Left cardiac atrium (tissue), 4 donors: Measurements from ENCODE around the gene TBC1D5. TPM values are rescaled to one million over a fixed set of nuclear protein-coding genes. Genes with fewer than 3 reads are reported as not detected.

Experiments
- ATAC-seq, 2 donors: fragments of 200-7000 bp; cut with Tn5 transposase; one replicate each; pipeline ENCODE4 v1.9.1; 2020; ENCODE audit warnings: mild to moderate bottlenecking in 2 of 2, moderate library complexity in 2 of 2
- DNase-seq: peaks from one replicate; pipeline ENCODE4 v3.0.0-alpha.2; 2020
- intact Hi-C, 2 donors: fragments of 100-400 bp; cut with DNase I; formaldehyde crosslinking; loops; one replicate each; pipeline versions ENCODE4 v1.14.1 to v1.15.1; 2022 to 2023
- total RNA-seq, 2 donors: library from RNA; stranded (reverse); fragmentation: NEBNext Ultra II Directional; extraction: Animal tissue kit (Norgen Biotek cat#: 25700); gene quantifications; one replicate each; pipeline ENCODE4 v1.2.1, GENCODE V29; 2021
- donor health status: DM: no; HTN: yes; CAD: no.
- donor health status: DM: no; HTN: yes; CAD: no; lungs with severe emphysema.
- donor health status: DM: yes; HTN: yes; CAD: no.
- donor health status: Dilated cardiomyopathy.

Gene TBC1D5
- total RNA-seq, 2 donors from 2014 or later: 33.2 to 38.7 TPM

DNA sequence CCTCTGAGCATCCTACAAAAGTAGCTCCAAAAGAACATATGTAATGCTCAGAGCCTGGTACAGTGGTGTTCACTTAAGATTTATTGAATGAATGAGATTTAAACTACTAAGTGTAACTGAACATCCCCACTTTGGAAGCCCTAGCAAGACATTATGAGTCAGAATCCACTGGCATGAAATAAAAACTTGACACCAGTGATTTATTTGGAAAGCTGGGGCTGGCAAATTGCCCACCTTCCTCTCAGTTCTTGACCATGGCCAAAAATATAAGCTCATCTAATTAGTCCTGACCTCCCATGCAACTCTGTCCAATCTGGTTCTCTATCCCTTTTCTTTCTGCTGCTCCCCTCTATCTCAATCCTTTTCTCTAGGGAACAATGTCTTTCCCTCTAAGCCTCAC lies 439.7 kb downstream of the TBC1D5 start:
- ATAC-seq: peak; percentile 27 to 81
- DNase-seq: peak; percentile 74
- intact Hi-C loops: no loop called here

DNA sequence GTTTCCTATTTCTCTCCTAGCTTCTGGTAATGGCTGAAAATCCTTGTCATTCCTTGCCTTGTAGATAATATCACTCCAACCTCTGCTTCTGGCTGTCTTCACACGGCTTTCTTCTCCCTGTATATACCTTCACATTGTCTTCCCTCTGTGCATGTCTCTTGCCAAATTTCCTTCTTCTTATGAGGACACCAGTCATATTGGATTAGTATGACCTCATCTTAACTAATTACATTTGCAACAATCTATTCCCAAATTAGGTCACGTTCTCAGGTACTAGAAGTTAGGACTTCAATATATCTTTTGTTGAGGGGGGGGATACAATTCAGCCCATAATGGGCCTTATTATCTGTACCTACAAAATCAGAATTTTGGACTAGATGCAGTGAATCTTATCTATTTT lies 440.3 kb downstream of the TBC1D5 start:
- ATAC-seq (no peak), DNase-seq (no peak)
- intact Hi-C loops: no loop called here

DNA sequence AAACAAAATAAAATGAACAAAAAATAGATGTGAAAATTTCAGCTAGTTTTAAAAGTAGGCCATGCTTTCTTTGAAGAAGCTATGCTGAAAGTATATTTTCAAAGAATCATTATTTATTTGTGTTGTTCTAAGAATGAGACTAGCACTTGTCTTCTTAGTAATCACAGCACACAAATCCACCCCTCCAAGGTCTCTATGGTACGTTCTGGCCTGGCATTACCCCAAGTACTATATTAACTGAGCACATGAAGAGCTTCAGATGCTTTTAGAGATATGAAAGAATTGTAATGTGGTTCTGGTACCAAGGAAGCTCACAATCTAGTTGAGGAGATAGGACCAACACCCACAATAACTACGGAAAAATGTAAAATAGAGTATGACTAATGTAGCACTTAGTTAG lies 441.2 kb downstream of the TBC1D5 start:
- DNase-seq: no peak
- ATAC-seq: peak in 1 of 2 donors; percentile 38
- intact Hi-C loops: no loop called here

DNA sequence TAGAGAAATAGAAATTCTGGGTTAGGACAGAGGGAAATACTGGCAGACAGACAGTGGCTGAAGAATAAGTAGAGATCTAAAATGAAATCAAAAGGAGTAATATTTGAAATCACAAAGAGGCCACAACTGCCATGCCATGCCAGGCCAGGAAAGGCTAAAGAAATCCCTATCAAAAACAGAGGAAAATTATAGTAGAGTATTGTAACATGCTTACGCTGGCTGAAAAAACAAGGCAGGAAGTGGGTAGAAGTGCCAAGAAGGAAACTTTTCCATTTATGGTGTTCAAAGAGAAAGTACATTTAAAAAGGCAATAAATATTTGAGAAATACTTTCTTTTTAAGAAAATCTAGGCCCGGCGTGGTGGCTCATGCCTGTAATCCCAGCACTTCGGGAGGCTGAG lies 442.0 kb downstream of the TBC1D5 start:
- intact Hi-C loops: no loop called here
- ATAC-seq: no peak
- no peak for DNase-seq

DNA sequence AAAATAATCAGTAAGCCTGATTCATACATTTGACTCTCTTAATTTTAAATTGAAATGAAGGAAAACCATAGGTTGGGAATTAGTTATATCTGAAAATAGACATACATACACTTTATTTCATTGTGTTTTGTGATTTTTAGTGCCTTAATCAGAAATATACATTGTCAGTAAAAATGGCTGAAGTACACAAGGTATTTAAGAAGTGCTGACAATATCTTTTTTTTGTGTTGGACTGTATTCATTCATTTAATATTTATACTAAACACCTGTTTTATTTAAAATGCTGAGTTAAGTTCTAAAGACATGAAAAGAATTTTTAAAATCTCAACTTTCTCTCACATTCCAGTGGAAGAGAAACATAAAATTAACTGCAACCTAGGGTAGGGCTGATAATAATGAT lies 444.4 kb downstream of the TBC1D5 start:
- intact Hi-C loops: no loop called here
- DNase-seq: no peak
- ATAC-seq: no peak

DNA sequence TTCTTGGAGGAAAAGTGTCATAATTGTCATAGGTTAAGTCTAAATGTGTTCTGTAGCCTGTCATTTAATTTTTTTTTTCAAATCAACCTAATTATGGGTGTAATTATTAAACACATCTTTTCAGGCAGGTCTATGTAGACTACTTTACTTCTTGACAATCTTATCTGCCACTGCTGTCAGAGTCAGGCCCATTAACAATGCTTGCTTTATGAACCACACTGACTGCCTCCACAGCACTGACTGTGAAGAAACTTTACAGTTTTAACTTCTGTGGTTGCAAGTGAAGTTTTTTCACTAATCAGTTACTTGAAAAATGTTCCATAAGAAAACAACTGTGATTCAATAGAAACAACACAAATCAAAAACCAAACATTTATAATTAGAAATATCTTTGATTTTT lies 449.9 kb downstream of the TBC1D5 start:
- ATAC-seq (no peak), DNase-seq (no peak)
- intact Hi-C loops: no loop called here

DNA sequence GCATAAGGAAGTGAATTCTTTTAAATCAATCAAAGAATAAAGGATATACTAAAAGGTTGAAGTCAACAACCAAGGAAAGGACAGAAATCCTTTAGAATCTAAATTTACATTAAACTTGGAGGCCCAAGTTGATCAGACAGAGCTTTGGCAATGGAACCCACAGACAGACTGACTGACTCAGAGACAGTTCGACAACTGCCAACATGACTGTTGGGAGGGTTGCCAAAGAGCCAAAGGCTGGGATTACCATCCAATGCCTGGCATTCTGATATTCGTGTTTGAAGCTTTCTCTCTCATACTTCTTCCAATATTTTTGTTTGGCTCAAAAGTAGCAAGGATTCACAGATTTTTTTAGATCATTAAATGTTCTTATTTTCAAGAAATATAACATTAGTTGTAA lies 451.5 kb downstream of the TBC1D5 start:
- ATAC-seq: no peak
- intact Hi-C loops: no loop called here
- no peak for DNase-seq

DNA sequence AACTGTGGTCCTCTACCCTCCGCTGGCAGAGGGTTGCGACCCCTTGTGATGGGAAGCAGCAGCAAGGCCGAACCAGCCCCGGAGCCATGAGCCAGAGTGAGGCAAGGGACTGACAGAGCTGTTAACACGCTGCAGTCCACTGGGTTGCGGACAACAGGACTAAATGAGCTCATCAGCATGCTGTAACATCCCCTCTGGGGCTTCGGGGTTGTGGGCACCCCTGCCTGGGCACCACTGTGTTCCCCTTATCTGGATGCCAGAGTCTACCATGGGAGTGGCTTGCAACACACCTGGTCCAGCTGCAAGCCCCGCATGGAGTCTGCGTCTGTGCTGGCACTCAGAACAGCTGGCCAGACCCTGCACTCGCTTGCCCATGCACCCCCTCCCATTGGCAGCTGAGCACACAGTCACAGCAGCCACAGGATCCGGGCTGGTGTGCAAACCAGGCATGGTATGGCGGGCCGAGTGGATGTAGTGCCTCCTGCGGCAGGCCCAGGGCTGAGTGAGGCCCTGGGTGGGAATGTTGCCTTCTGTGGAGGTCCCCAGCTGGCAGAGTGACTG lies 453.5 kb downstream of the TBC1D5 start:
- DNase-seq (no peak), ATAC-seq (no peak)
- intact Hi-C loops: no loop called here

DNA sequence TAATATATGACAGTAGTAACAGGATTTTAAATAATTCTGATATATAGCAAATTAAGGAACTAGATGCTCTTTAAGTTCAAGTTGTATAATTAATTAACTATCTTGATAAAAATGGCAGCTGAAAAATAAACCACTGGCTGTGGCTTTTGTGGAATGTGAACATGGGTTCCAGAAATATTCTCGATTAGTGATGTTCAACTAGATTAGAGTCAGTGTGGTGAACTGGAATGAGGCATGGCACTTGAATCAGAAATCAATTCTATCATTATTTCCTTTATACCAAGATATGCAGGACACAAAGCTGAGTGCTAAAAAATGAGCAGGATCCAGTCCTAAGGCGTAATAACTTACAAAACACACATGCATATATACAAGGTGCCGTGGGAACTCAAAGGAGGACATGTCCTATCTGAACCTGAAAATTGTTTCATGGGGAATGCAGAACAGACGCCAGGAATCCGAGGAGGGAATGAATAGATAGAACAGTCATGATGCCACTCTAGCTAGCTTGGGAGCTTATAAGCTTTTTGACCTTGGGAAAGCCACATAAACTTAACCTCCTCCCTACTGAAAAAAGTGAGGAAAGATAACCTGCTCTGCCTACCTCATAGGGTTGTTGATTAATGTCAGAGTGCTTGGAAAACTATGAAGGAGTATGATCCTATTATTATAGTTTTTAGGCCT lies 455.3 kb downstream of the TBC1D5 start:
- intact Hi-C loops: no loop called here
- peak; percentile 51 to 57 for ATAC-seq
- no peak for DNase-seq

DNA sequence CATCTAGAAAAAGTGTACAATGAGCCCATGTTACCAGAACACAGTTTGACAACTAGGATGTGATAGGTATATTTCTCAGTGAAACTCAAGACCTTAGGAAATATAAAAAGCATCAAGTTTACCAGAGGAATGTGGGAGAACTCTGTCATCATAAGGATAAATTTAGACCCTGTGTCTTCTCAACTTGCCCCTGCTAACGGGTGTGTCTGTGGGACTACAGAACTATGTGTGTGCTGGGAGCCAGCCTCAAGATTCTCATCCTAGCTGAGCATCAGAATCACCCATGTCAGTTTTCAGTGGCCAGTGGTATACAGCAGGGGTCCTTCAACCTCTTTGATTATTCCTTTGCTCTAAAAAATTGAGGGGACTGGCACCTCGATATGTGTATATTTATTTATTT lies 464.4 kb downstream of the TBC1D5 start:
- DNase-seq (no peak), ATAC-seq (no peak)
- intact Hi-C loops: no loop called here

DNA sequence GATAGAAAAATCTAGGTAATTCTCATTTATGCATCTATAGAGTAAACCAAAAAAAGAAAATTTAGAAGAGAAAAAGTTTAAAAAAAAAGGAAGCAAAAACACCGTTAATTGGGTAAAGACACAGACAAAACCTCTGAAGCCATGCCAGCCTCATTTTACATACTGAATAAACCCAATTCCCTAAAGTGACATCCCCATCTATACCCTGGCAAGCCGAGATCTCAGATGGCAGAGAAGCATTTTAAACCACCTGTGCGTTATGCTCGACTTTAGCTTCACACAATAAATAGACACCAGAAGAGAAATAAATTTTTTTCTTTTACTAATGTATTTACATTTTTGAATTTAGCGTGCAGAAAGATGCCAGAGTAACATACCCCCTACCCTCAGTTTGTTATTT lies 475.6 kb downstream of the TBC1D5 start:
- intact Hi-C loops: no loop called here

DNA sequence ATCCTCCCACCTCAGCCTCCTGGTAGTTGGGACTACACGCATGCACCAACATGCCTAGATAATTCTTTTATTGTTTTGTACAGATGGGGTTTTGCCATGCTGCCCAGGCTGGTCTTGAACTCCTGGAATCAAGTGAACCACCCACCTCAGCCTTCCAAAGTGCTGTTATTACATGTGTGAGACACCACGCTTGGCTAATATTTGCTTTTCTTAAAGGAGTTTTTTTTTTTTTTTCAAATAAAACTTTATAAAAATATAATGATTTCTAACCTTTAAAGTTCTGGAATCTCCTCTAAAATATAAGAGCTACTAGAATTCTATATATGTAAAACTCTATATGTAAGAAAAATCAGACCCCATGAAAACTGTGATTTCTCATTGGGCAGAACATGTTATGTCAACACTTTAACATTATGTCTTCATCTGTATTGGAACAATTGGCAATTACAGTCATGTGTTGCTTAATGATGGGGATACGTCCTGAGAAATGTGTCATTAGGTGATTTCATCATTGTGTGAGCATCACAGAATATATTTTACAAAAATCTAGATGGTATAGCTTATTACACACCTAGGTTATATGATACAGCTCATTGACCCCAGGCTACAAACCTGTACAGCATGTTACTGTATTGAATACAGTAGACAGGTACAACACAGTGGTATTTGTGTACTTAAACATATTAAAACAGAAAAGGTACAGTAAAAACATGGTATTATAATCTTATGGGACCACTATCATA lies 480.6 kb downstream of the TBC1D5 start:
- ATAC-seq: no peak
- intact Hi-C loops: loop anchor here (5.0 kb wide), 2 partner anchors 151 to 581 kb away; no protein-coding TSS in a partner anchor
- DNase-seq: no peak

More for the DNA sequence above, 475.6 kb downstream of the TBC1D5 start:
- DNase-seq (no peak), ATAC-seq (no peak)

DNA sequence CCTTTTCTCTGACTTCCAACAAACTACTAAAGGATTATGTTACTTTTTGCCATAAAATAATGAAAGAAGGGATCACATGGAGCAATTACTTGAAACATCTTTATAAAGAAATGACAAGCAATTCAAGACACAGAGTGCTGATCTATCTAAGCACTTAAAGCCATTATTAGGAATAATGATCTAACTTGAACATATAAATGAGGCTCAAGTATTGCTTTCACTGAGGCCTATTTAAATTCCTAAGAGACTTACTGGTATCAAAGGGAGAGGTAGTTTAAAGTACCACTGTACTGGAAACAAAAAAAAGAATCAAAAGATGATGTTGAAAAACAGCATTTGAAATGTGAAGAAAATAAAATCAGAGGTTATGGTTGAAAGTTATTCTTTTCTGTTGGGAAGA lies 482.2 kb downstream of the TBC1D5 start:
- ATAC-seq (no peak), DNase-seq (no peak)
- intact Hi-C loops: loop anchor here (5.0 kb wide), 2 partner anchors 152 to 582 kb away; no protein-coding TSS in a partner anchor

DNA sequence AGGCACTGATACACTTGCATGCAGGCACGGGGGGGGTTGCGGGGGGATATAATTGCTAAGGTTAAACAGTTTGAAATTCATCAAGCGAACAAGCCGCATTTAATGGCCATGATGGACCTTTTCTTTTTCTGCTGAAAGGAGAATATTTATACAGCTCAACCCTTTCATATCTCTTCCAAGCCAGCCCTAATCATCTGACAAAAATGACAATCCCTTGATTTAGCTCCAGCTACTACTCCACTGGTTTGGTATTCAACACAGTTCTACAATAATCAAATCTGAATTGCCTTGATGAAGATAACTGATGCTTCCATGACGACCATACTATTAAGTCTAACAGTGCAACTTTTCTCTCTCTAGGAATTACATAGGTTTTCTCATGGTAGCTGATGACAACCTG lies 482.7 kb downstream of the TBC1D5 start:
- intact Hi-C loops: loop anchor here (2.0 to 5.0 kb wide), 3 partner anchors 153 to 583 kb away; no protein-coding TSS in a partner anchor
- DNase-seq (no peak), ATAC-seq (no peak)

DNA sequence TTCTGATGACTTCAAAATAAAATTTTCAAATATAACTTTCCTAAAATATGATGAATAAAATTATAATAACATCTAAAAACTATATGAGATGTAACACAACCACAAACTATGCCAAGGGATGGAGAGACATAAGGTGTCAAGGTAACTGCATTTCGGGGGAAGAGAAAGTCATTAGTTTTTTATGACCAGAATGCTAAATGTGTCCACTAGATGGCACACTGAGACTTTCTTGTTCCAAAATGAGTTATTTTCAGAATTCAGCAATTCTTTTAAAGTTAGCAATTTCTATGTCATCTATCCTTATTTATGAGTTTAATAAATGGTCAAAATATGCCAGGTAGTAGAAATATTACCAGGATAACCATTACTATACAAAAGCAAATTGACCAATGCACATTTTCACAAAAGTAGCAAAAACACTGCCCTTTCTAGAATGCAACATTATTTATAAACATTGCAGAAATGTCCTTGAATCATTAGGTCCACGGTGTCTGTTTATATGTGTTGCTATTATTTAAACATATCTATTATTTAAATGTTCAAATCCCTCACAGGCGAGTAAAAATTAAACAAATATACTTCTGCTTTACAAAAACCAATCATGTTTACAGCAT lies 483.5 kb downstream of the TBC1D5 start:
- ATAC-seq: no peak
- intact Hi-C loops: loop anchor here in 1 of 2 donors (2.0 kb wide), 1 partner anchor 154 kb away; no protein-coding TSS in a partner anchor
- no peak for DNase-seq

DNA sequence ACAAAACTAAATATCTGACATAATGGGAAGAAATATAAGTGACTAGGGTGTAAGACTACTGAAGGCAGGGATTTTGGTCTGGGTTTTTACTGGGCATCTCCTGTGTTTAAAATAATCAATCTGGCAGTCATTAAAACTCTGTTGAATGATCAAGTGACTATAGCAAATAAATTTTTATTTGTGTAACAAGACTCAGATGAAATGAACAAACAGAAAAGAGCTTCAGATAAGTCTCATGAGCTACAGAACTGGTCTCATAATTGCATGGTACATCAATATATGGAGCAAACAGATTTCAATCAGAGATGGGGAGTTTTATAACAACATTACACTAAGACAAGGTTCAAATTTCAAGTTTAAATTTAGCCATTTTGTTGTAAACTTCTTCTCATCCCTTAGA lies 485.2 kb downstream of the TBC1D5 start:
- ATAC-seq (no peak), DNase-seq (no peak)
- intact Hi-C loops: no loop called here

DNA sequence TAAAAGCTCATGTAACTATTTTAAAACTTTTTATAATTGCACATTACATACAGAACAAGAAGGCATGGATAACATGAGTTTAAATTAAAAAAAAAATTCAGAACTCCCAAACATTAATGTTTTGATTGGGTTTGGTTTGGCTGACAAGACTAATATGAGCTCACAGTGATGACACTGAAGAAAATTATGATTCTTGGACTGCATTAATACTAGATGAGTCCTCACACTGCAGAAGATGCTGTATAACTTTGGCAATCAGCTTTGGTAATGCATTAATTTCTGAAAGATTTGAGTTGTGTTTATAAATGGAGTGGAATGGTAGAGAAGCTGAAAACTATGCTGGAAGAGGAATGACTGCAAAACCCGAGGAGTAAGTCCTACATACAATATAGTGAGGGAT lies 498.8 kb downstream of the TBC1D5 start:
- intact Hi-C loops: no loop called here
- no peak for ATAC-seq
- DNase-seq: no peak

DNA sequence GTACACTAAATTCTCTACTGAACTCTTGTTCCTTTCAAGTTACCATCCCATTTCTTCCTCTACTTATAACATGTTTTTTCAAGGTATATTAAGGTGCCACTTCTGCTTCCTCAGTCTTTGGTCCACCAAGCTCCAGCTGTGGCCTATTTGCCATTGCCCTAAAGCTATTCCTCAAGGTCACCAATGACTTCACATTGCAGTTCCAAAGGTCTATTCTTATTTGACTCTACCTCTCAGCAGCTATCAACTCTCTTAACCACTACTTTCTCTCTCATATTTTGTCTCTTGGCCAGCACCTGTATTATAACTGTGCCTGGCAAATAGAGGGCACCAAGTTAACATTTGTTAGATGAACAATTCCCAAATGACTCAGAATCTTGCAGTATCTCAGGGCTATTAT lies 503.0 kb downstream of the TBC1D5 start:
- intact Hi-C loops: loop anchor here (10.0 kb wide), 2 partner anchors 195 to 635 kb away; partner anchors contain the start of gene DAZL (in 1 of the 2)
- no peak for DNase-seq
- no peak for ATAC-seq

DNA sequence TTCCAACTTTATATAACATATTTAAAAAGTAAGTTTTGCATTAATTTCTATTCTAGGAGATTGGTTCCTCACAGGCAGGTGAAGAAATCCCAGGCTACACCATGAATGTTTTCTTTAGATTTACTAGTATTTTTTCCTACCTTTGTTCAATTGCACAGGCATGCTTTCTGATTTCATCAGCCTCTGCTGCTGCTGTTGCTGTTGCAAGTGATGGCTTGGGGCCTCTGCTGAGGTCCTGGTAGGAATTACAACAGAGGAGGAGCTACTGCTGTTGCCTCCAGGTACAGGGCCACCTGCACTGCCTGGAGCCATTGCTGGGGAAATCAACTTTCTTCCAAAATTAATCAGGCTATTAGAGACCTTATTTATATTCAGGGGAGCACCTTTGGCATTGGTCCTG lies 504.4 kb downstream of the TBC1D5 start:
- DNase-seq (no peak), ATAC-seq (no peak)
- intact Hi-C loops: loop anchor here (10.0 kb wide), 2 partner anchors 193 to 633 kb away; partner anchors contain the start of gene DAZL (in 1 of the 2)

DNA sequence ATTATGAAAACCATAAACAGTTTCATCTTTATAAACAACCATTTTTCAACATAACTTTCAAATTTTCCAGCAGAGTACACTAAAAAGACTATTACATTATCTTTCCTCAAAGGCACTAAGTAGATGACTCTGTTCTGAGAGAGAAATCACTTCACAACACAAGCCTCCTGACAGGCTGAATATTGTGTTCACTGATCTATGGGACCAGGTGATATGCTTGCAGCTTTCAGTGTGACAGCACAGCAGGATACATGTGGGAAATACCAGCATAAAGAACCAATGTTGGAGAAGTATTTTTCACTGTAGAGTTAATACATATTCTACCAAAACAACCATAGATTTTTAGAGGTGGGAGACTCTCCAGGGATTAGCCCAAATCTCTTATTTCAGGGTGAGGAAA lies 507.1 kb downstream of the TBC1D5 start:
- intact Hi-C loops: loop anchor here (2.0 to 10.0 kb wide), 3 partner anchors 191 to 635 kb away; partner anchors contain the start of gene DAZL (in 1 of the 2)
- DNase-seq: no peak
- no peak for ATAC-seq
